NCI-H446 (cell line): ENCODE data around the gene SLC26A1.

Source experiments
- DNase-seq, 2 experiments: peaks; one replicate each; lab custom pipeline; 2025; lab: John Stamatoyannopoulos, UW

The SLC26A1 gene

GRCh38 chr4:1029529-1029928, 36.3 kb upstream of the SLC26A1 start:
- DNase-seq: no peak

- DNase-seq: no peak
These were observed 35.5 kb upstream of the SLC26A1 start for GRCh38 chr4:1028574-1029220.

DNA sequence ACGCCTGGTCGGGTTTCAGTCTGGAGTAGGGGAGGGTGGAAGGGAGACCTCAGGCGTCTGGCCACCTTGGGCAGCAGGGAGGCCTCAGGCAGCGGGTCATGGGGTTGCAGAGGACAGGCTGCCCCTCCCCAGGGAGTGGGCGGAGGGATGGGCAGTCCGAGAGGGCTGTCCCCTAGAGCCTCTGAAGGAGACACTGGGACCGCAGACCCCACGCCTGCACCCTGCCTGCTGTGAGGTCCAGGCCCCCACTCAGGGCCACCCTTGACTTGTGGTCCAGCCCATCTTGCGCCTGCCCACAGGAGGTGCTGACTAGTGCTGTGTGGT, 34.7 kb upstream of the SLC26A1 start:
- DNase-seq: no peak

DNA sequence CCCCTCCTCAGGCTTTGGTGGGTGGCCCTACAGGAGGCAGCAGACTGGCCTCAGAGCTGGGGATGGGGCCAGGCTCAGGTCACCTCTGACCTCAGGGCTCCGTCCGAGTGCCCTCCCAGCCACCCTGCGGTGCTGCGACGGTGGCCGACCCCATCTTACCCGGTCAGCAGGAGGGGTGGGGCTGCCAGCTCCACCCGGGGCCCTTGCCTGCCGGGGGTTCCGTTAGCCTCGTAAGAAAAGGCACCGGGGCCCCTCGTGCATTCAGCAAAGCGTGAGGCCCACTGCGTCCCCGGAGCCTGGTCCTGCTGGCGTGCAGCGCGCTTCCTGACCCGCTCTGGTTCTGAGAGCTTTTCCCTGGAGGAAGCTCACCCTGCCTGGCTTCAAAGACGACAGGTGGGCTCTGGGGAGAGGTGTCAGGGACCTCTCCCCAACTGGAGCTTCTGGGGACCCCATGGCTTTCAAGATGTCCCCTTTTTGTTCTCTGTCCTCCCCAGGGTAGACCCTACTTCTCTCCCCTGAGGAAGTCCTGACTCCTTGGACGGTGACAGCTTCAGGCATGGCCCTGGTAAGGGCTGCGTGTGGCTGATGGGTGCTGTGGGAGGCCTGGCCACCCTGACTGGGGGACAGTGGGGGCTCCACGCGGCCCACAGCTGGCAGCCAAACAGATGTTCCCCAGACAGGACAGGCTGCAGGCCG, 34.2 kb upstream of the SLC26A1 start:
- no peak for DNase-seq

GRCh38 chr4:1026115-1026514, 32.9 kb upstream of the SLC26A1 start:
- no peak for DNase-seq

DNA sequence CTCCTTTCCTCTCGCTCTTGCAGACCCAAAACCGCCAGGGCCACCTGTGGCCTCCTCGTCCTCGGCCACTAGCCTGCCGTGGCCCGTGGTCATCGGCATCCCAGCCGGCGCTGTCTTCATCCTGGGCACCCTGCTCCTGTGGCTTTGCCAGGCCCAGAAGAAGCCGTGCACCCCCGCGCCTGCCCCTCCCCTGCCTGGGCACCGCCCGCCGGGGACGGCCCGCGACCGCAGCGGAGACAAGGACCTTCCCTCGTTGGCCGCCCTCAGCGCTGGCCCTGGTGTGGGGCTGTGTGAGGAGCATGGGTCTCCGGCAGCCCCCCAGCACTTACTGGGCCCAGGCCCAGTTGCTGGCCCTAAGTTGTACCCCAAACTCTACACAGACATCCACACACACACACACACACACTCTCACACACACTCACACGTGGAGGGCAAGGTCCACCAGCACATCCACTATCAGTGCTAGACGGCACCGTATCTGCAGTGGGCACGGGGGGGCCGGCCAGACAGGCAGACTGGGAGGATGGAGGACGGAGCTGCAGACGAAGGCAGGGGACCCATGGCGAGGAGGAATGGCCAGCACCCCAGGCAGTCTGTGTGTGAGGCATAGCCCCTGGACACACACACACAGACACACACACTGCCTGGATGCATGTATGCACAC, 31.8 kb upstream of the SLC26A1 start:
- no peak for DNase-seq

- DNase-seq: no peak
These were observed 30.9 kb upstream of the SLC26A1 start for GRCh38 chr4:1023895-1024740.

- DNase-seq: no peak
These were observed 30.0 kb upstream of the SLC26A1 start for GRCh38 chr4:1023075-1023640.

- DNase-seq: no peak
These were observed 29.5 kb upstream of the SLC26A1 start for GRCh38 chr4:1022739-1023066.

- DNase-seq: no peak
These were observed 29.0 kb upstream of the SLC26A1 start for GRCh38 chr4:1022051-1022738.

DNA sequence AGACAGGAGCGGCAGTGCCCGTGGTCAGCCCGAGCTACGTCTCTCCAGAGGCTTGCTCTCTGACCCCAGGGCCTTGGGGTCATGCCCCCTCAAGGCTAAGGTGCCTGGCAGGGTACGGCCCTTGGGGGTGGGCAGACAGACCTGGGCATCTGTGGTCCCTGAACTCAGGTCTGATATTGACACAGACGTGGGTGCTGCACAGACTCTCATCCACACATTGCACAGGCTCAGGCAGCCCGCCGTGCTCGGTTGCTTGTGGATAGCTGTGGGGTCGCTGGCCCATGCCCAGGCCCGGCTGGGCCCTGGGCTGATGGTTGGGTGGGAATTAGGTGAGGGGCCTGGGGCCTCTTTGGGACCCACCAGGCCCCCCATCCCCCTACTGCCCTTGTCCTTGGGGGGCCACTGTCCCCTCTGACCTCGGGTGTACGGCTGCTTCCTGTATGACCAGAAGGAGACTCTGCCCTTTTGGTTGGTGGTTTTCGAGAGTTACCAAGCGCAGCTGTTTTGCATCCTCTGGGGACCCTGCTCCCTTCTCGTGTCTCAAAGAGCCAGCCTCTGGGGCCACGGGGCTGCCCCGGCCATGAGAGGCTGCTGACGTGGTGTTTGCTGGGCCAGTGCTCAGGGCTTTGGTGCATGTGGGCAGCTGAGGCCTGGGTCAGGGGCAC, 28.3 kb upstream of the SLC26A1 start:
- DNase-seq: no peak

GRCh38 chr4:1019729-1020470, 26.7 kb upstream of the SLC26A1 start:
- no peak for DNase-seq

GRCh38 chr4:1019320-1019719, 26.1 kb upstream of the SLC26A1 start:
- DNase-seq: no peak

DNA sequence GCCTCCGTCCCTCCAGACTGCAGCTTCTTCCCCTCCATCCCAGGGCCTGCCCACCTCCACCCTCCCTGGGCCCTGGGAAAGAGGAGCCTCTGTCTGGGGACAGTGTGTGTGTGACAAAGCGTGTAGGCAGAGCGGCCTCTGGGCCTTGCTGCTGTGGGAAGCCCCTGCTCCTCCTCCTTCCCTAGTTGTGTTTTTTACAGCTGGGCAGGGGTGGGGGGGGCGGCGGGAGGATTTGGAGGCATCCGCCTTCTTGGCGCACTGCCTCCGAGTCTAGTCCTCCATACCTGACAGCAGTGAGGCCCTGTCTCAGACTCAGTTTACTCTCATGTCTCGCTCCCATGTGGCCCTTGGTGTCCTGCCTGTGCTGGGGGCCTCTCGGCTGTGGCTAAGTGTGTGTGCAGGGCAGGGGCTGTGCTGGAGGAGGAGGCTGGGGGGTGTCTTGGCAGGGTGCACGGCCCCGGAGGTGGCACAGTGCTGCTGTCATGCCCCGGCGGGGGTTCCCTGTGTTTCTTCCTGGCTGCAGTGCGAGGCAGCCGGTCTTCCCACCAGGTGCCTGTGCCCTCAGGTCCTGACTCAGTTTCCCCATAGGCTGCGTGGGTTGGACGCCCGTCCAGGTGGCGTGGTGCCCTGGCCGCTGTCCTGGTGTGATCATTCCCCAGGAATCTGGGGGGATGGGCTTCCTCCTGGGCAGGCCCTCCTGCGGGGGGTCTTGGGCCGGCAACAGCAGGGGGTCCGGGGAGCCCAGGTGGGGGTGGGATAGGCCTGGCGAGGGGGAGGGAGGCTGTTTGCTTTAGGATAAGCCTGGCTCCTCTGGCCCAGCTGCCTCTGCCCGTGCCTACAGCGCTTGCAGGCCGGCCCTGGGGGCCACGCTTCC, 25.2 kb upstream of the SLC26A1 start:
- DNase-seq: no peak

DNA sequence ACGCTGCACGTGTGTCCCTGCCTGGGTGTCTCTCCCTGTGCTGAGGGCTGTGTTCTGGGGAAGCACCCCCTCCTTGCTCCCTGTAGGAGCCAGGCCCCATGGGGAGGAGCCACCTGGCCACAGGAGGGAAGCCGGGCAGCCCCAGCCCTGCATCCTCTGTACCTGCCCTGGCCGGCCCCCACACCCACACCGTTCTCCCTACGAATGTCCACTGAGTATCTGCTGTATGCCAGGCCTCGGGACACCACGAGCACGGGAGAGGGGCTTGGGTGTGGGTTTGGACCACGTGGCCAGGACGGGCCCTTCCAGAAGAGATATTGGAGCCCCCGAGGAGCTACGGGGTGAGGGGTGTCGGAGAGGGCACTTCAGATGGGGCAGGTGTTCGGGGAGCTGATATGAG, 24.5 kb upstream of the SLC26A1 start:
- no peak for DNase-seq

DNA sequence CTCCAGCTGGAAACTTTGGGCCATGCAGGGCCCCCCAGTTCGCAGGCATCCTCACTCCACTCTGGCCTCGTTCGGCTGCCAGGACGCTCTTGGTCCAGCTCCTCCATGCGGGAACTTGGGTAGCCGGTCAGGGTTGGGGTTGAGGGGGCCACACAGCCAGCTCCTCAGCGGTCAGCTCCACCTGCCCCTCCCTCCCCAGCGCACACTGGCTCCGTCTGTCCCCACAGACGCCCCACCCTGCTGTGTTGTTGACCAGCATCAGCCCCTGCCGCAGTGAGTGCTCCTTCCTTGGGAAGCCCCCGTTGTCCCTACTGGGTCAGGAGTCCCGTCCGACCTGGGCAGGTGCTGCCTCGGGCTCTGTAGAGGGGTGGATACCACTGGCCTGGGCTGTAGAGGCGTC, 24.0 kb upstream of the SLC26A1 start:
- no peak for DNase-seq

DNA sequence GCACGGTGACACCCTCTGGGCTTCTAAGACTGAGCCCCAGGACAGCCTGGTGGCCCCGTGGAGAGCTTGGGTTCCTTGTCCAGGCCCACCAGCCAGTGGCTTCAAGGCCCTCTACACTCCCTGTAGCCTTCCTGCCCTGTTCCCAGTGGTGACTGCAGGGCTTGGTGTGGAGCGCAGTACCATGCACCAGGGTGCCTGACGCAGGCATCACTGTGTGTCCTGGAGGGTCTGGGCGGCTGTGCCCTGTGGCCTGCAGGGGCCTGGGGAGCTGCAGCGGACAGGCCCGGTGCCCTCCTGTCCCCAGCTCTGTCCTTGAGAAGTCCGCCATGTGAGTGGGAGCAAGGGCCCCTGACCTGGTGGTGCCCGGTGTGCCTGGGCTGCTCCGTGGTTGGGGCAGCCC, 22.5 kb upstream of the SLC26A1 start:
- no peak for DNase-seq

DNA sequence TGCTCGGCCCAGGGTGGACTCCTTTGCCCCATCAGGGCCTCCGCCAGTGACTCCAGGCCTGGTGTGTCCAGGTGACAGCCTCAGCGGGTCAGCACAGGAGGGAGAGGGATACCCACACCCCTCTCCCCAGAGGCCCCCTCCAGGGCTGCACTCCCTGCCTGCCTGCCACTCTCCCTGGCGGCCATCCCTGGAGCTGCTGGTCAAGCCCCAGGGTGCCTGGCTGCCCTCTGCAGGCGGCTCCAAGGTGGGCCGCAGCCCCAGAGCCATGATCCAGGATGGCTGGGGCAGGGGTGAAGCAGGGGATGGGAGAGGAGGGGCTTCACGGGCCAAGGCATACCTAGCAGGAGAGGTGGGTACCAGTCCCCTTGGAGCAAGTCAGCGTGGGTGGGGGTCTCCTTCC, 22.0 kb upstream of the SLC26A1 start:
- no peak for DNase-seq

GRCh38 chr4:1014291-1015167, 21.3 kb upstream of the SLC26A1 start:
- no peak for DNase-seq
